Stimulated activated CD8-positive, alpha-beta memory T cell treated with anti-CD3 and anti-CD28 coated beads, Interleukin-2, amount 100 ng/mL, for 1 hour (primary cell): ENCODE measurements around the gene GRID1.

ENCODE experiments used
- DNase-seq, 2 donors: peaks; one replicate each; pipeline ENCODE4 v3.0.0-alpha.2; 2020; ENCODE audit warnings: low read depth in 2 of 2

GRID1 gene

DNA sequence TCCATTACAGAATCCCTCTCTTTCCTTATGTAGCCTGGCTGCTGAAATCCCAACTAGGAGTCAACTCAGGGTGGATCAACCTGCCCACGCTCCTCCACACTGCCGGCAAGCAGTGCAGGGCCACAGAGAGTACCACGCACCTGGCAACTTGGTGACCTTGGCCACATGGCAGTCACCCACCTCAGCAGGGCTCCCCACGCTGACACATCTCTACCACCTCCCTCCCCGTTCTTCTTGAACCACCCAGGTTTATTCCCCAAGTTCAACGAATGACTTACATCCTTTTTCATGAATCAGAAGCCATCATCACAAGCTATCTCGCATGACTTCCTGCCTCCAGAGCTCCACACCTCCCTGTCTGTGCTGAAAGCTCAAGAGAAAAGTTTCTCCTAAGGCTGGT, 153.4 kb downstream of the GRID1 start:
- DNase-seq: no peak

- no peak for DNase-seq
Measured at GRCh38 chr10:86212391-86212700, 154.2 kb downstream of the GRID1 start.

DNA sequence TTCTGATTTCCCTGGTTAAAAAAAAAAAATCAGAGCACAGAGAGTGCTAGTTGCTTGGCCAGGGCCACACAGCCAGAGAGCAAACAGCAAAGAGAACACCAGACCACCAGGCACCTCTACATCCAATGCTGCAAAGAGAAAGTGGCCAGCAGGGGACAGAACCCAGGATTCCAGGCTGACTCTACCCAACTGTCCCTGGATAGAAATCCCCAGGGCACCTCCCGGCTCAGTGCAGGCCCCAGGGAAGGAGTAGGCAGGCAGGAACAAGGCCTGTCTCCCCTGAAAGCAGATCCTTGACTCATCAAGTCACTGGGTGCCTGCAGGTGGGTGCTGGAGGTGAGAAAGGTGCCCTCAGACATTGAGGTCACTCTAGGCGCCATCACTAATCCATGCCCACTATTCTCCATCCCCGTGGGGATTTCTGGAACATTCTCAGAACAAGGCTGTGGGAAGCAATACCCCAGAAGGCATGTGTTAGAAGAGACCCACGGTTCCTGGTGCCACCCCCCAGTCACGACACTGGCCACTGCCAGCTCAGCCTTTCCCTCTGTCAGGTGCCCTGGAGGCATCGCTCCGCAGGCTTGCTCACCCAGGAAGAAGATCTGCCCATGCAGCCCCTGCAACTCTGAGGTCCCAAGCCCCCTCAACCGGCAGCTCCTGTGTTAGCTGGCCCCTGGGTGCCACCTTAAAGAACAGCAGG, 154.8 kb downstream of the GRID1 start:
- DNase-seq: no peak

DNA sequence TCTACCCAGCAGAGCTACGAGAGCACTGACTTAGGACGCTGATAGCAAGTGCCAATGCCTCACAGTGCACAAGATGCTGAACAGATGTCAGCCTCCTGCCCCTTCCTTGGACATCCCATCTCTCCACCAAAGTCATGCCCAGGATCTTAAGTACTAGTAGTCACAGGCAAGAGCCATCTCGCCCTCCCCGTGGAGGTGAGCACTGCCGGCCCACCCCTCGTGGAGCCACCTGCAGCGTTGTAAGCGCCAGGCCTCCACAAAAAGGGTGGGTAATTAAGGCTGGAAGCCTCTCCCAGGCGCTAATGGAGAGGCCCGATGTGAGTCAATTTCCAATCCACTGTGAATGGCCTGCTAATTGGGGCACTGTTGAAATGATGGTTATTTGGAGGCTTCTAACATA, 156.2 kb downstream of the GRID1 start:
- no peak for DNase-seq

DNA sequence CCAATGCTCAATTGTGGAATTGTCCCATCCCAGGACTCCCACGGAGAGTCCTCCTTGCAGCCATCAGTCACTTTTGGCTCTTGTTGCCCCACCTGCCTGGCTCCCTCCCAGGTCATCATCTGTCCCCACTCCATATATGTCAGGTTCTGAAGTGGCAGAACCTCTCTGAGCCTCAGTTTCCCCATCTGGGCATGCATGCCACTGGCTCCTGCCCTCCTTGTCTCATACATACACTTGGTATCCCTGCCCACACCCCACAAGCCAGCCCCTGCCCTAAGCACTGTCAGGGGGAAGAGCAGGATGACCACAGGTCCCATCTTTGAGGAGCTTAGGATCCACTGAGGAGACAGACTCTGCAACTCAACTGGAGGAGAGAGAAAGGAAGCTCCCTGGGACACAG, 156.9 kb downstream of the GRID1 start:
- no peak for DNase-seq

DNA sequence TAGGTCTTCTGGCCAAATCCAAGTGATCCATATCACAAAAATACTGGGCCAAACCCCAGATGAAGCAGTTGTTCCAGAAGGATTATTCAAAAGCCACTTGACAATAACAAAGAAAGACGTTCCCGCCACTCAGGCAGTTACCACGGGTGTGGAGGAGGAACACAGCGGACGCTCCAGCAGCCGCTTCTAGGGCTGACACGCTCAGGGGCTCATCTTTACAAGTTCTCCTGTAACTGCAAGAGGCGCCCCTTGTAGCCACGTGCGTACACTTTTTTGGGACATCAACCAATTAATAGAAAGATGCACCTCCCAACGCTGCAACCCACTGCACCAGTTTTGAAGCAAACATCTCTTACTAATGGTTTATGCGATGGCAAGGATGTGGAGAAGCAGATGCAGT, 159.4 kb downstream of the GRID1 start:
- no peak for DNase-seq

GRCh38 chr10:86206240-86206579, 160.4 kb downstream of the GRID1 start:
- no peak for DNase-seq

GRCh38 chr10:86205306-86206239, 161.0 kb downstream of the GRID1 start:
- DNase-seq: no peak

DNA sequence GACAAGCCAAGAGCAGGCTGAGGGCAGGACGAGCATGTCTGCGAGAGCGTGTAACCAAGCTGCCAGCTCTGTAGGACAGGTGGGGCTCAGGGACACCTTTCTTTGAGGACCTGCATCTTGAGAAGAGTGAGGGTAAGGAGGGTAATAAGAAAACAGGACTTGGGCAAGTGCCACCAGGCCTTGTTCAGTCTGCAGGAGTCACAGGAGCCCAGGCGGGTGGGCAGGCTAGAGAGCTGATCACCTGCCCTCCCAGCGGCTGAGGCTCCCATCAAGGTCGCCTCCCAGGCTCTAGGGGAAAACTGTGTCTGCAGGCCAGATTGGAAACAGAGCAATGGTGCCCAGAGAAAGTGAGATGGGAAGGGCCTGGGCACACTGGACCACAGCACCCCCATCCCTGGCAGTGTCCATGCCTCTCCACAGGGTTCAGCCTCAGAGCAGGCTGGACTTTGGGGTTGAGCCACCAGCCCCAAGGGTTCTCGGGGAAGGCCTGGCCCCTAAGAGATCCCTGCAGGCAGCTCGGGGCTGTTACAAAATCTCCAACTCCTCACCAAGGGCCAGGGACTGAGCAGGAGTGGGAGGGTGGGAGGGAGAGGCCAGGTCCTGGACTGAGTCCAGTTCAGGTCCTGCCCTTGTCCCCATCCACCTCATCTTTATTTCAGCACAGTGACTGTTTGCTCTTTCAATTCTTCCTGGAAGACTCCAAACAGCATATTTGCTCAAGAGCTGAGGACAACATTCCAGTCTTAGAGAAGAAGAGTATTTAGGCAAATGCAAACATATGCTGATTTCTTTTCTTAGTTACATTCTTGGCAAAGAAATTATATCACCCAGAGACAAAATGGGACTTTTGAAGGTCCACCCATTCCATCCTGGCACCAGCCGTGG, 161.9 kb downstream of the GRID1 start:
- DNase-seq: no peak

DNA sequence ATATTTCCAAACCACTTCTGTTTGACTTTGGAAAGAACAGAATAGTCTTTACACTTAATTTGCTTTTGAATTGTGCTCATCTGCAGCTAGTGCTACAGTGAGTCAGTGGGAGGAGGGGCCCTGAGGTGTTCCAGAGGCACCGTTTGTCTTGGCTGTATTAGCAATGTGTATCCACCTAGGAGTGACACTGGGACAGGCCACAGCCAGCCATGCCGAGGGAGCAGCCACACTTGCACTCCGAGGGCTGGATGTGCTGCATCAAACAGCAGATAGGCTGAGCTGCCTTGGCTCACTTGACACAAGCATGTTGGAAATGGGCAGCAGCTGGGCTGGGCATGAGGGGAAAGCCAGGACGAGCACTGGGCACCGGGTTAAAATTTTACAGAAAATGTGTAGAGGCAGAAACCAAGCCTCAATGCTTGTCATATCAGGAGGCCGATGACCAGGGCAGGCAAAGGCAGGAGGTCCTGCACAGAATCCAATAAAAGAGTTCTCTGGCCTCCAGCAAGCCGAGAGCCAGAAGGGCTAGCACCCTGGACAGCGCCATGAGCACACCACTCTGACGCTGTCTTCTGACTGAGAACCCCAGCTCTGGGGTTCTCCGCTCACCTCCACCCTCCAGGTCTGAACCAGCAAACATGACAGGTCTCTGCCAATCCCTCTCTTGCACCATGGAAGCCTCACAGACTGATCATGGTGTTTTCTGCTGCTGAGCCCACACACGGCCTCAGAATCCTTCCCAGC, 163.3 kb downstream of the GRID1 start:
- DNase-seq: no peak

GRCh38 chr10:86202226-86202735, 164.3 kb downstream of the GRID1 start:
- no peak for DNase-seq

- DNase-seq: no peak
Measured at GRCh38 chr10:86200867-86201266, 165.7 kb downstream of the GRID1 start.

GRCh38 chr10:86200269-86200668, 166.3 kb downstream of the GRID1 start:
- no peak for DNase-seq

DNA sequence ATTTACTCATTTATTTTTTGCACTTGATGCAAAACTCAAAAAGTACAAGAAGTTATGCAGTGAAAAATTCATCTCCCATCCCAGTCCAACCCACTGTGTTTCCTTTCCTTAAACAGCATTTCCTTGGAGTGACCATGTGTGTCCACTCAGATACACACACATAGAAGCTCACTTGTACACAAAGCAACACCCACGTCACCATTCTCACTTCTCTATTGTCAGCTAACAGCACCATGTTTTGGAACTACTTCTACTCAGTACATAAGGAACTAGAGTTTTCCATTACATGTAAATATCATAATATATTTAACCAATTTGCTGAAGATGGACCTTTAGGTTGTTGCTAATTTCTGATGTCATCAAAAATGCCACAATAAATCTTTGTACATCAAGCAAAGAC, 167.6 kb downstream of the GRID1 start:
- DNase-seq: no peak

DNA sequence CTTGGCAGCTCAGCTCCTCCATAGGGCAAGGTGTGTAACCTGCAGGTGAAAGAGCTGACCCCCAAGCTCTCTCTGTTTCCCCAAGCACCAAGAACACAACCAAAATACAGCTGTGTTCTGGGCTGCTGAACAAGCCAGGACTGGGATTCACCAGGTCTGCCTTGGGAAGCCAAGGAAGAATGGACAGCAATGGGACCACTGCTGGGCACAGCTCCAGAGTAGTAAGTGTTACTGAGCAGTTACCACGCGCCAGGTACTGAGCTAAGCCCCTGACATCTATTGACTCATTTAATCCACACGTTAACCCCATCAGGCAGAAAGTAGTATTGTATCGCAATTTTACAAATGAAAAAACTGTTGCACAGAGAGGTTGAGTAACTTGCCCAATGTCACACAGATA, 168.3 kb downstream of the GRID1 start:
- DNase-seq: no peak

- DNase-seq: no peak
Measured at GRCh38 chr10:86197166-86197790, 169.3 kb downstream of the GRID1 start.

DNA sequence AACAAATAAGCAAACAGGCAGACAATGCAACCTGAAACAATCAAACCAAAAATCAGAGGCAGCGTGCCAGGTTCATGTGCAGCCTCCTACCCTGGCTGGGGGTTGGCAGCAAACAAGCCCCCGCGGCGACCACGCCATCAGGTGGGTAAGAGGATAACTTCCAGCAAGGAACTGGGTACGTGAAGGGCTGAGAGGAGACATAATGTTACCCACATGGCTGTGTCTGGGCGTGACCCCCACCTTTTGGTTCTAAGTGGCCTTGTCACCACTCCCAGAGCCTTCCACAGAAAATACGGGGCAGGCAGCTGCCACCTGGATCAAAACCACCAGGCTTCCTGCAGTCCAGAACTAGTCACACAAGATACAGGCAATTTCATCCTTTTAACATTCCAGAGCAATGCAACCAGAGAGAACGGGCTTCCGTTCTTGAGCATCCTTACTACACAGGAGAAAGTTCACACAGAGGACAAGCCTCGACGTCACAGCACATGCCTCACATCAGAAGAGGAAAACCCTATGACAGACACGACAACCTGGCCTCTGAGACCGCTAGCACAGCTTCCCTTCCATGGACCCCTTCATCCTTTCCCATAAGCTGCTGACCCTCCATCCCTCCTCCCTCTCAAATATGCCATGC, 171.0 kb downstream of the GRID1 start:
- DNase-seq: no peak

DNA sequence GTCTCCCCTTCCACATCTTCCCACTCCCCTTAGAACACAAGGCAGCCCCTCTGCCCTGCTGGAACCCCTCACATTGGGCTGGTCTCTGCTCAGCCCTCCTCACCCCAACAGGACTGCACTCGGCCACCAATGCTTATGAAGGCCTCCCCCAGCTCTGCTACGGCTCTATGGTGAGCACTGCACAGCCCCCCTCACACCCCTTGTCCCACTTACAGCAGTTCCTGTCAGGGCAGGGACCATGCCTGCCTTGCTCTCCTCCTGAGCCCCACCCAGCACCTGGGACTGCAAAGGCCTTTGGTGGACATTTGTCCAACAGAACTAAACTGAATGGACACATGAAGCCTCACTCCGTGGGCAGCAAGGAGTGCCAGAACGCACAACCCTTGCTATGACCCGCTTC, 171.9 kb downstream of the GRID1 start:
- no peak for DNase-seq

DNA sequence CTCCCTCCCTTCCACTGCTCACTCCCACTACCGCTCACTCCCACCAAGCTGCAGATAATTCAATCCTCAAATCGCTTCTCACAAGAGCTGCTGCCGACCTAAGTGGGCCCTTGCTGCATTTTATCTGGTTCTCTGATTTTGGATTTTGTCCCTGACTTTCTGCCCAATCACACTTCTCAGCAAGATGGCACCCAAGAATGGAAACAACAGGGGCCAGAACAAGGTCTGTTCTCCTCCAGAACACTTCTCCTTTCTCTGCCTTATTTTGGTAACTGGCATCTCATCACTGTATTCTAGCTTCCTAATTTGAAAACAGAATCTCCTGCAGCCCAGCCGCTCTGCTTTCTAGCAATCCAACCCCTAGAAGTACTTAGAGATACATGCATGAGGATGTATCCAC, 172.8 kb downstream of the GRID1 start:
- no peak for DNase-seq

- no peak for DNase-seq
Measured at GRCh38 chr10:86192691-86193090, 173.9 kb downstream of the GRID1 start.

DNA sequence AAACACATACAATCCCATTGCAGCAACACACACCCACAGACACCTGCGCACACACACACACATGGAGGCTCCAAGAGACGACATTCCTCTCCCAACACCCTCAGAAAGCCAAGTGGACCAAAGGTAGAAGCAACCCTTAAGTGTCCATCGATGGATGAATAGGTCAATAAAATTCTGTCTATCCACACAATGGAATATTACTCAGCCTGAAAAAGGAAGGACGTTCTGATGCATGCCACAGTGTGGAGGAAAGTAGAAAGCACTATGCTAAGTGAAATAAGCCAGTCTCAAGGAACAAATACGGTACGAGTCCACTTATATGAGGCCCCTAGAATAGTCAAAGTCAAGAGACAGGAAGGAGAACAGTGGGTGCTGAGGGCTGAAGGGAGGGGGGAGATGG, 174.4 kb downstream of the GRID1 start:
- no peak for DNase-seq
